Neural crest cell (in vitro differentiated cells): ENCODE data around the gene RSPH10B. TPM values are rescaled to one million over a fixed set of nuclear protein-coding genes. Genes with fewer than 3 reads are reported as not detected.
"Not testable (repeated sequence)": the region's sequence is repeated elsewhere in the genome, so short reads cannot be mapped to it uniquely, and the experiment has no call there.

ENCODE experiments used
- DNase-seq: peaks from one replicate; pipeline ENCODE4 v3.0.0; 2021; ENCODE audit warnings: low read depth, mixed read lengths, low spot score
- H3K27ac Mint-ChIP-seq: one replicate; pipeline ENCODE4 v1.8.0; 2021; ENCODE audit warnings: mild to moderate bottlenecking, mixed read lengths; ENCODE audit not compliant: unreplicated experiment
- H3K27me3 Mint-ChIP-seq: 2 replicates; pipeline ENCODE4 v1.8.0; 2021; ENCODE audit warnings: low read depth, mild to moderate bottlenecking, mixed read lengths
- H3K36me3 Mint-ChIP-seq: 2 replicates; pipeline ENCODE4 v1.8.0; 2021; ENCODE audit warnings: low read depth, mild to moderate bottlenecking, mixed read lengths
- H3K4me1 Mint-ChIP-seq: 2 replicates; pipeline ENCODE4 v1.8.0; 2021; ENCODE audit warnings: mixed read lengths
- H3K4me3 Mint-ChIP-seq: one replicate; pipeline ENCODE4 v1.8.0; 2021; ENCODE audit warnings: mild to moderate bottlenecking, mixed read lengths
- H3K9me3 Mint-ChIP-seq: 2 replicates; pipeline ENCODE4 v1.8.0; 2021; ENCODE audit warnings: mixed read lengths
- long read RNA-seq: library from polyadenylated mRNA; unstranded; transcript quantifications from one replicate; pipeline ENCODE4 v2.0.0, GENCODE V29; 2020
- total RNA-seq: library from RNA; stranded (reverse); gene quantifications from 2 replicates; pipeline ENCODE4 v1.2.1, GENCODE V29; 2021
- TF ChIP-seq, protein P1 (sequence below): fragments of 200-600 bp; sonication (generic); conservative IDR thresholded peaks from 2 replicates; pipeline ENCODE4 v1.5.0; 2021; ENCODE audit warnings: antibody characterized with exemption, mild to moderate bottlenecking

RSPH10B gene
- 0.07 TPM in 1 of 2 replicates, not detected in the other for total RNA-seq
- long read RNA-seq, result 0 reads

DNA sequence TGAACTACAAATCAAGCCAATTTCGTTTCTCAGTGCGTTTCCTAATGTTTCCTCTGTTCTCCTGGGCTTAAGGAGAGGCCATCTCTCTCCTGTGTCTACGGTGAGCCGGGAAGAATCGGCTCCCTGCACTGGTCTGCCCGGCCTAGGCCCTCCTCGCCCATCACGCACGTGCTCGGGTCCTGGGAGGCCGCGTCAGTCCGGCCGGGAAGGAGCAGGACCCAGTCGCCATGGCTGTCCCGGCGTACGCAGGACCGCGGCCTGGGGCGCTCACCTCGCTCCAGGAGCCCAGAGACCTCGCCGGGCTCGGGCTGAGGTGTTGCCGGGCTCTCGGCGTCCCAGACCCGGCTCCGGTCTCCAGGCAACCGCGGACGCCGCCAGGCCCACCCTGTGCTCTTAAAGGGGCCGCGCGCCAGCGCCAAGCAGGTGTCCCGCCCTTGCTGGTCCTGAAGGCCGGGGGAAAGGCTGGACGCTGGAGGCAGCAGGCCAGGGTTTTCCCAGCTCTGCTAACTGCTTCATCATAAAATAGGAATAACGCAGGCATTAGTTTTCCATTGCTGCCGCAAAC lies at the start of gene RSPH10B:
RSPH10B (minus strand) TSS at position 343 of the 565 bp plus-strand sequence. CDS start 3,573 bp downstream, outside the sequence.
- not testable (repeated sequence) for DNase-seq, H3K4me3 Mint-ChIP-seq, H3K4me1 Mint-ChIP-seq, H3K9me3 Mint-ChIP-seq, H3K27me3 Mint-ChIP-seq, H3K36me3 Mint-ChIP-seq, H3K27ac Mint-ChIP-seq

DNA sequence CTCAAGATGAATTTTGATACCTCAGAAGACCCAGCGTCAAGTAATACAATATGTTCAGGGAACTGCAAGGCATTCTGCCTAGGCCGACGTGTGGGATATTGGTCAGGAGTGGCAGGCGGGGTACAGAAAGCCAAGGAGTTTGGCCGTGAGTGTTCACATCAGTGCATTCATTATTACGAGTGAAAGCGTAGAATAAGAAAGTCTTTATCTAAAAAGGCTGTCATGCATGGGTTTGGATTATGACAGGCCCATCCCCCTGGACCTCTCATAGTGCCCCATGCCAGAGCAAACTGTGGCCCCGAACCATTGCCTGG lies 46.1 kb upstream of the RSPH10B start:
- Mint-ChIP-seq H3K27ac (no peak overlapping the region), H3K4me1 (no peaks in the 10 kb centered on the region), H3K4me3 (peak overlapping the region; percentile 27), H3K27me3 (no peaks in the 10 kb centered on the region), H3K36me3 (peaks cover 16% of the 10 kb centered on the region), H3K9me3 (no peaks in the 10 kb centered on the region)
- TF ChIP-seq, protein P1, sequence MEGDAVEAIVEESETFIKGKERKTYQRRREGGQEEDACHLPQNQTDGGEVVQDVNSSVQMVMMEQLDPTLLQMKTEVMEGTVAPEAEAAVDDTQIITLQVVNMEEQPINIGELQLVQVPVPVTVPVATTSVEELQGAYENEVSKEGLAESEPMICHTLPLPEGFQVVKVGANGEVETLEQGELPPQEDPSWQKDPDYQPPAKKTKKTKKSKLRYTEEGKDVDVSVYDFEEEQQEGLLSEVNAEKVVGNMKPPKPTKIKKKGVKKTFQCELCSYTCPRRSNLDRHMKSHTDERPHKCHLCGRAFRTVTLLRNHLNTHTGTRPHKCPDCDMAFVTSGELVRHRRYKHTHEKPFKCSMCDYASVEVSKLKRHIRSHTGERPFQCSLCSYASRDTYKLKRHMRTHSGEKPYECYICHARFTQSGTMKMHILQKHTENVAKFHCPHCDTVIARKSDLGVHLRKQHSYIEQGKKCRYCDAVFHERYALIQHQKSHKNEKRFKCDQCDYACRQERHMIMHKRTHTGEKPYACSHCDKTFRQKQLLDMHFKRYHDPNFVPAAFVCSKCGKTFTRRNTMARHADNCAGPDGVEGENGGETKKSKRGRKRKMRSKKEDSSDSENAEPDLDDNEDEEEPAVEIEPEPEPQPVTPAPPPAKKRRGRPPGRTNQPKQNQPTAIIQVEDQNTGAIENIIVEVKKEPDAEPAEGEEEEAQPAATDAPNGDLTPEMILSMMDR, result no peak
- no peak for DNase-seq

DNA sequence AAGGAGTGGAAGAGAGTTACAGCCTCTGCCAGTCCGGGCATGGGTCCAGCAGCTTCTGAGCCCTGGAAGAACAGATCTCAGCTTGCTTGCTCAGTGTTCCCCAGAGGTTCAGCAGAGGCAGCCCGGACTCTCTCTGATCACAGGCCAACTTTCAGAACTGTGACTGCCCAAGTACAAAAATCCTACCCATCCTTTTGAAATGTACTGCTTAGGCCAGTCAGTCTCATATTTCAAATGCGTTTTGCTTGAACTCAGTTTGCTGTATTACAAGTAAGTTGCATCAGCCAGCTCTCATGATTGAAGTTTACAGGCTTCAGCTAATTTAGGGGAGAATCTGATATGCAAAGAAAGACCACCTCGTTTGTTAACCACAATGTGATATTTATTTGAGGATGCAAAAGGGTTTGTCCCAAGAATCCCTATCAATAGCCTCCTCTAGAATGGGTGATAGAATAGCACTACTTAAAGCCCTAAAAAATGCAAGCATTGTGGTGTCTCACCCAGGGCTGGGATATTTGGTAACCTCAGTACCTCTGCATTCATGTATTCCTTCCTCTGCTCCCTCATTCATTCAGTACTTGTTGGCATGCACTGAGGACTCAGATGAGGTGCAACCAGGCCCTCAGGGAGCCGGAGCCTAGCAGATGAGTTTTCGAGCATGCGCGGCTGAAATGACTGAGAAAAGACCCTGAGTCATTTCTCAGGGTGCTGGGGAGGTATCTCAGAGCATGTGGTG lies 45.6 kb upstream of the RSPH10B start:
- H3K36me3 Mint-ChIP-seq, result peaks cover 14% of the 10 kb centered on the region
- H3K27ac Mint-ChIP-seq, result peak overlapping the region; percentile 45
- TF ChIP-seq, protein P1, result no peak
- H3K27me3 Mint-ChIP-seq, result no peaks in the 10 kb centered on the region
- DNase-seq, result no peak
- peak overlapping the region; percentile 27 for H3K4me3 Mint-ChIP-seq
- H3K4me1 Mint-ChIP-seq, result peaks cover 4% of the 10 kb centered on the region
- H3K9me3 Mint-ChIP-seq, result no peaks in the 10 kb centered on the region

DNA sequence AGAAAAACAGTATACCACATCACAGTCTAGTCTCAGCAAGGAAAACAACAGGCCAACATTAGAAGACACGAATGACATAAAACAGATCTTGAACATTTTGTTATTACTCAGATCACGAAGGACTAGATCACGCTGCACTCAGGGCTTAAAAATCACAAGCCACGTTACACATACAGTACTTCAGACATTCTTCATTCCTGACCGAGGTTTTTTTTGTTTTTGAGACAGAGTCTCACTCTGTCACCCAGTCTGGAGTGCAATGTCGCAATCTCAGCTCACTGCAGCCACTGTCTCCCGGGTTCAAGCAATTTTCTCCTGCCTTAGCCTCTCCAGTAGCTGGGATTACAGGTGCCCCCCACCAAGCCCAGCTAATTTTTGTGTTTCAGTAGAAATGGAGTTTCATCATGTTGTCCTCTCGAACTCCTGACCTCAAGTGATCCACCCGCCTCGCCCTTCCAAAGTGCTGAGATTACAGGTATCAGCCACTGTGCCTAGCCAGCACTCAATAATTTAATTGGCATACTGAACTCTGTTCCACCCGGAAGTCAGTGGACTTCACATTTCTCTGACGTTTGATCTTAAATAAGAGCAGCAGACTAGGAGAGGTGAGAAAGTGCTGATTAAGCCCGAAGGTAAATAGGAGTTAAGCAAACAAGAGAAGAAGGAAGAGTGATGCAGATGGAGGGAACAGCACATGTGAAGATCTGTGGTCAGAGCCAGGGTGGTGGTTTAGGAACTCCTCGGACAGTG lies 42.0 kb upstream of the RSPH10B start:
- Mint-ChIP-seq H3K4me1 (peaks cover 21% of the 10 kb centered on the region), H3K9me3 (no peaks in the 10 kb centered on the region), H3K36me3 (peaks cover 7% of the 10 kb centered on the region), H3K4me3 (peak overlapping the region; percentile 25), H3K27ac (no peak overlapping the region), H3K27me3 (no peaks in the 10 kb centered on the region)
- DNase-seq, result no peak
- TF ChIP-seq, protein P1, result no peak

DNA sequence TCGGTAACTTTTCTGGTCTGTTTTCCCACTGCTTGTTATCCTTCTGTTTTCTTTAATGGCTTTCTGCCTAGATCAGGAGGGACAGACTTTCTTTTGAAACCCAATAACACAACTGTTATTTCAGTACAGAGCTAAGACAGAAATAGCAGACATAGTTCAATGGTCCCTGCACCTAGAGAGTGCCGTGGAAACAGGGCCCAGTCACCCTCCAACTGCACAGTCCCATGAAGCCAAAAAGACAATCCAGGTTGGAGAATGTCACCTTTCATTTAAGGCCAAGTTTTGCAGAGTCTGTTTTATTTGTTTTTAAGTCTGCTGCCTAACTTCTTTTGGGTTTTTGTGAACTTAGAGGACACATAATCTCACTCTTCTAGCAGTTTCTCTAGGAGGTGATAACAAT lies 41.1 kb upstream of the RSPH10B start:
- TF ChIP-seq, protein P1, result no peak
- no peaks in the 10 kb centered on the region for H3K9me3 Mint-ChIP-seq
- H3K4me3 Mint-ChIP-seq, result peak overlapping the region; percentile 87
- peaks cover 7% of the 10 kb centered on the region for H3K36me3 Mint-ChIP-seq
- H3K27me3 Mint-ChIP-seq, result no peaks in the 10 kb centered on the region
- H3K27ac Mint-ChIP-seq, result no peak overlapping the region
- DNase-seq, result no peak
- H3K4me1 Mint-ChIP-seq, result peaks cover 21% of the 10 kb centered on the region

DNA sequence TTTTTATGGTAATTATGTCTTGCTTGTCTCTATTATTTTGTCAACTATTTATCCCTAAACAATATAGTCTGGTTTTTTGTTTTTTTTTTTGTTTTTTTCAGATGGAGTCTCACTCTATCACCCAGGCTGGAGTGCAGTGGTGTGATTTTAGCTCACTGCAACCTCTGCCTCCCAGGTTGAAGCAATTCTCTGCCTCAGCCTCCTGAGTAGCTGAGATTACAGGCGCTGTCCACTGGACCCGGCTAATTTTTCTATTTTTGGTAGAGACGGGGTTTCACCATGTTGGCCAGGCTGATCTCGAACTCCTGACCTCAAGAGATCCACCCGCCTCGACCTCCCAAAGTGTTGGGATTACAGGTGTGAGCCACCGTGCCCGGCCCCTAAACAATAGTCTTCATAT lies 39.9 kb upstream of the RSPH10B start:
- H3K4me1 Mint-ChIP-seq, result peaks cover 21% of the 10 kb centered on the region
- not testable (repeated sequence) for DNase-seq, H3K36me3 Mint-ChIP-seq, H3K9me3 Mint-ChIP-seq, H3K27me3 Mint-ChIP-seq, H3K27ac Mint-ChIP-seq
- peak overlapping the region; percentile 87 for H3K4me3 Mint-ChIP-seq
